Thymus (tissue), 14 donors: ENCODE measurements around the gene PLXNC1. TPM values are rescaled to one million over a fixed set of nuclear protein-coding genes. Genes with fewer than 3 reads are reported as not detected.

Experiments
- DNase-seq, 9 donors: peaks; one replicate each; pipeline ENCODE4 v3.0.0-alpha.2; 2013; ENCODE audit warnings: low spot score in 9 of 9, low read depth in 6 of 9, missing footprints in 1 of 9
- H3K27ac ChIP-seq, 2 donors: one replicate each; pipeline ENCODE4 v1.5.1; 2013; ENCODE audit warnings: control low read depth in 1 of 2, low read depth in 1 of 2, low read length in 1 of 2, mild to moderate bottlenecking in 1 of 2, moderate library complexity in 1 of 2
- H3K27me3 ChIP-seq, 2 donors: one replicate each; pipeline ENCODE4 v1.5.1; 2013; ENCODE audit warnings: low read length in 1 of 2; ENCODE audit not compliant: control insufficient read depth in 2 of 2, insufficient read depth in 1 of 2
- H3K36me3 ChIP-seq, 2 donors: one replicate each; pipeline ENCODE4 v1.5.1; 2013; ENCODE audit warnings: low read length in 1 of 2, mild to moderate bottlenecking in 1 of 2, moderate library complexity in 1 of 2; ENCODE audit not compliant: control insufficient read depth in 2 of 2, insufficient read depth in 2 of 2
- H3K4me1 ChIP-seq, 2 donors: one replicate each; pipeline ENCODE4 v1.5.1; 2013; ENCODE audit warnings: low read length in 2 of 2; ENCODE audit not compliant: control insufficient read depth in 2 of 2, insufficient read depth in 2 of 2
- H3K4me3 ChIP-seq, 2 donors: one replicate each; pipeline ENCODE4 v1.5.1; 2013; ENCODE audit warnings: low read length in 2 of 2, control low read depth in 1 of 2, mild to moderate bottlenecking in 1 of 2
- H3K9me3 ChIP-seq, 2 donors: one replicate each; pipeline ENCODE4 v1.5.1; 2013; ENCODE audit warnings: low read length in 1 of 2, mild to moderate bottlenecking in 1 of 2; ENCODE audit not compliant: control insufficient read depth in 2 of 2, insufficient read depth in 1 of 2
- WGBS: extraction: QIAGEN DNeasy Blood & Tissue Kit; methylation state at CpG from one replicate; pipeline ENCODE4 v1.1.7; 2013; 5-methylcytosine and 5-hydroxymethylcytosine counted together
- long read RNA-seq, 10 donors: transcript quantifications; one replicate each; lab custom pipeline, GENCODE V29; 2026
- polyA plus RNA-seq: library from polyadenylated mRNA; stranded (reverse); fragments of 200-250 nt; gene quantifications from one replicate; pipeline ENCODE4 v1.2.3, GENCODE V29; 2013
- total RNA-seq: library from RNA; stranded (reverse); fragments of 120-200 nt; gene quantifications from one replicate; pipeline ENCODE4 v1.2.4, GENCODE V29; 2013
- donor health status: healthy.

PLXNC1 gene
- total RNA-seq (11.0 TPM), polyA plus RNA-seq (3.7 TPM)
- long read RNA-seq, donor 1: 0 reads
- long read RNA-seq, donor 2: 0 reads
- long read RNA-seq, donor 3: 0 reads
- long read RNA-seq, donor 4, full-length matches to known transcripts: 1 of 1 reads
- long read RNA-seq, donor 4, partial matches to known transcripts: 0 of 1 reads
- long read RNA-seq, donor 4, other reads (novel, unspliced or antisense): 0 of 1 reads
- long read RNA-seq, donor 5: 0 reads
- long read RNA-seq, donor 6, full-length matches to known transcripts: 1 of 1 reads
- long read RNA-seq, donor 6, partial matches to known transcripts: 0 of 1 reads
- long read RNA-seq, donor 6, other reads (novel, unspliced or antisense): 0 of 1 reads
- long read RNA-seq, donor 7: 0 reads
- long read RNA-seq, donor 8: 0 reads
- long read RNA-seq, donor 9: 0 reads
- long read RNA-seq, donor 10: 0 reads

DNA sequence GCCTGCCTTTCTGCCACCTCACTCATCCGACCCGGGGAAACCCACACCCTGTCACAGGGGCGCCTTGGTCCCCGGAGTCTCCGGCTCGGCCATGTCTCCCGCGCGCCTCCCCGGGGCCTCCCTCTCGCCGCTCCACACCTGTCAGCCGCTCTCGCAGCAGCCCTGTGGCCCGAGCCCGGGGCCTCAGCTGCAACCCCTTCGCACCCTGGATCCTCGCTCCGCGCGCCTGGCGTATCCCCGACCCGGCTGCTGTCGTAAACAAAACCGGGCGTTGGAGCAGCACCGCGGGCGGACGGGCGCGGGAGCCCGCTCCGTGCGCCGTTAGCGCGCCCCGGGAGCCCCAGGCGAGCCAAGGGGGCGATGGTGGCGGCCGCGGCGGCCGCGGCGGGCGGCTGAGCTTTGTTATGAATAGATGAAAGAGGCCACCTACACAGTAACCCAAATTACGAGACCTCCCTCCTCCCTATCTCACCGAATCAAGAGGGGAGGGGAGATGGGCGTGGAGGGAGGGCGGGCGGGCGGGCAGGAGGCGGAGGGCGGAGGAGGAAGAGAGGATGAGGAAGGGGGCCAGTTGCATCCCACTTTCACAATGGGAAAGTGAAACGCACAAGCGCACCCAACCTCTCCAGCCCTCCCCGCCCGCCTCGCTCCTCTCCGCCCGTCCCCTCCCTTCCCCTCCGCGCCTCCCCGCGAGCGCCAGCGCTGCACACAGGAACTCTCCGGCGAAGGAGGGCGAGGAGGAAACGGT lies at the start of gene PLXNC1:
Gene PLXNC1 (plus strand): TSS at position 587 of the 748 bp plus-strand sequence. CDS start 395 bp downstream, outside the sequence.
- H3K27me3 ChIP-seq: peaks cover 52 to 76% of the 10 kb centered on the region in 2 donors
- H3K36me3 ChIP-seq: no peaks in the 10 kb centered on the region
- H3K4me3 ChIP-seq: peak within 1 kb of the TSS; percentile 43 to 68
- H3K4me1 ChIP-seq: peaks cover 8 to 18% of the 10 kb centered on the region in 2 donors
- 1% methylated on average over 70 of the region's 75 CpGs for WGBS
- H3K27ac ChIP-seq: peak within 1 kb of the TSS in 1 of 2 donors; percentile 43
- peak in 4 of 9 donors; percentile 65 to 86 (median 78) for DNase-seq
- H3K9me3 ChIP-seq: peaks cover 3 to 6% of the 10 kb centered on the region in 2 donors

DNA sequence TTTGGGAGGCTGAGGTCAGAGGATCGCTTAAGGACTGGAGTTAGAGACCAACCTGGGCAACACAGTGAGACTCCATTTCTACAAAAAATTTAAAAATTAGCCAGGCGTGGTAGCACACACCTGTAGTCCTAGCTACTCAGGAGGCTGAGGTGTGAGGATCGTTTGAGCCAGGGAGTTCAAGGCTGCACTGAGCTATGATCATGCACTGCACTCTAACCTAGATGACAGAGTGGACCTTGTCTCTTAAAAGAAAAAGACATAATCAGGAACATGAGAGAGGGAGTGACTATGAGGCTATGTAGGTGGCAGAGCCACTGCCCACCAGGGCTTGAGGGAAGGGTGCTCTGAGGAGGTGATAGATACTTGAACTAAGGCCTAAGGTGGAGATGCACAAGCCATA lies 49.2 kb upstream of the PLXNC1 start:
- 78% methylated on average over 3 of the region's 3 CpGs for WGBS

GRCh38 chr12:94099632-94100031 lies 48.7 kb upstream of the PLXNC1 start:
- peak in 7 of 9 donors; percentile 53 to 82 (median 63) for DNase-seq
- no peak overlapping the region for H3K4me3 ChIP-seq
- no peaks in the 10 kb centered on the region for H3K9me3 ChIP-seq
- 6% methylated on average over 10 of the region's 10 CpGs for WGBS
- H3K27me3 ChIP-seq: peaks cover 0 to 3% of the 10 kb centered on the region in 2 donors
- no peaks in the 10 kb centered on the region for H3K36me3 ChIP-seq
- H3K4me1 ChIP-seq: peaks cover 32 to 51% of the 10 kb centered on the region in 2 donors
- H3K27ac ChIP-seq: peak overlapping the region in 1 of 2 donors; percentile 0

More for the DNA sequence above, 49.2 kb upstream of the PLXNC1 start:
- H3K36me3 ChIP-seq: no peaks in the 10 kb centered on the region
- no peak overlapping the region for H3K4me3 ChIP-seq
- H3K27ac ChIP-seq: no peak overlapping the region
- peaks cover 32 to 51% of the 10 kb centered on the region in 2 donors for H3K4me1 ChIP-seq
- DNase-seq: no peak
- peaks cover 0 to 3% of the 10 kb centered on the region in 2 donors for H3K27me3 ChIP-seq
- H3K9me3 ChIP-seq: no peaks in the 10 kb centered on the region

GRCh38 chr12:94100211-94100627 lies 48.2 kb upstream of the PLXNC1 start:
- WGBS: 15% methylated on average over 6 of the region's 6 CpGs
- Histone ChIP-seq H3K27me3 (peaks cover 0 to 3% of the 10 kb centered on the region in 2 donors), H3K36me3 (no peaks in the 10 kb centered on the region), H3K9me3 (no peaks in the 10 kb centered on the region), H3K4me1 (peaks cover 30 to 51% of the 10 kb centered on the region in 2 donors), H3K27ac (peak overlapping the region in 1 of 2 donors; percentile 0), H3K4me3 (no peak overlapping the region)
- DNase-seq: peak in 3 of 9 donors; percentile 29 to 59 (median 31)

GRCh38 chr12:94100990-94101737 lies 47.2 kb upstream of the PLXNC1 start:
- H3K27ac ChIP-seq: no peak overlapping the region
- peak overlapping the region; percentile 56 to 68 for H3K4me3 ChIP-seq
- WGBS: 31% methylated on average over 38 of the region's 38 CpGs
- peaks cover 24 to 44% of the 10 kb centered on the region in 2 donors for H3K4me1 ChIP-seq
- DNase-seq: peak in 8 of 9 donors; percentile 54 to 87 (median 75)
- peaks cover 0 to 3% of the 10 kb centered on the region in 2 donors for H3K27me3 ChIP-seq
- no peaks in the 10 kb centered on the region for H3K9me3 ChIP-seq
- no peaks in the 10 kb centered on the region for H3K36me3 ChIP-seq

GRCh38 chr12:94101738-94102660 lies 46.4 kb upstream of the PLXNC1 start:
- no peaks in the 10 kb centered on the region for H3K9me3 ChIP-seq
- H3K4me1 ChIP-seq: peaks cover 24 to 43% of the 10 kb centered on the region in 2 donors
- H3K4me3 ChIP-seq: peak overlapping the region; percentile 56 to 68
- H3K27me3 ChIP-seq: peaks cover 0 to 3% of the 10 kb centered on the region in 2 donors
- peak overlapping the region; percentile 15 to 48 for H3K27ac ChIP-seq
- DNase-seq: peak; percentile 76 to 94 (median 88)
- 2% methylated on average over 50 of the region's 50 CpGs for WGBS
- H3K36me3 ChIP-seq: no peaks in the 10 kb centered on the region

DNA sequence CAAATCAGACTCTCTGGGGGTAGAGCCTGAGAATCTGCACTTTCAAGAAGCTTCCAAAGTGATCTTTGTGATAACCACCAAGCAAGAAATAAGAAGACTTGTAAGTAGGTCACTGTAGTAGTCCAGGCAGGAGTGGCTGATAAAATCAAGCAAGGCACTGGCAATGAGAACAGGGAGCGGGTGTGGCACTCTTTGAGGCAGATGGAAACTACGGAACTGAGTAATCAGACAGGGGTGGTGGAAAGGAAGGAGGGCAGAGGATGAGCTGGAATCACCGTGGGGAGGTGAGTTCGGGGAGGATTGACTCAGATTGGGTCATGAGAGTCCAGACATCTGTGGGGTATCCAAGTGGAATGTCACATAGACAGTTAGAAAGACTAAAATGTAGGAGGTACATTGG lies 44.4 kb upstream of the PLXNC1 start:
- no peaks in the 10 kb centered on the region for H3K36me3 ChIP-seq
- H3K27ac ChIP-seq: no peak overlapping the region
- H3K9me3 ChIP-seq: no peaks in the 10 kb centered on the region
- H3K4me1 ChIP-seq: peaks cover 19 to 36% of the 10 kb centered on the region in 2 donors
- no peak for DNase-seq
- 98% methylated on average over 4 of the region's 4 CpGs for WGBS
- H3K27me3 ChIP-seq: peaks cover 0 to 3% of the 10 kb centered on the region in 2 donors
- no peak overlapping the region for H3K4me3 ChIP-seq

DNA sequence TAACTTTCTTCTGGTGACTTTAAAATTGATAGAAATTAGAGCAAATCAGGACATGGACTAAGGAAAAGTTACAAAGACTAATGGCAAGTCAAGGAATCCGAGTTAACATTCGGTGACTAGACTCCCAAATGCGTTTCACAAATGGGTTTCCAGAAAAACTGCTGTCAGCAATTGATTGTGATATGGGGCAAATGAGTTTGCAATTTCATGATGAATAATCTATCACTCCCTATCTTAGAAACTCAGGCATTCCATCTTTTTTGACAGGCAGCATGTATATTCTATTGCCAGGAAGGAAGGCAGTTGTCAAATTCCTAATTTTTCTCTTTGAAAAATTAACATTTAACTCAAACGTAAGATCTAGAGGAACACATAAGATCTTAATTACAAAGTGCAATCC lies 40.5 kb upstream of the PLXNC1 start:
- Histone ChIP-seq H3K27me3 (no peaks in the 10 kb centered on the region), H3K4me1 (no peaks in the 10 kb centered on the region), H3K4me3 (no peak overlapping the region), H3K9me3 (no peaks in the 10 kb centered on the region), H3K36me3 (no peaks in the 10 kb centered on the region), H3K27ac (no peak overlapping the region)
- WGBS: 96% methylated on average over 4 of the region's 4 CpGs
- DNase-seq: no peak
